Gastrocnemius medialis (tissue), 4 donors: ENCODE data around the gene FAM83D.

Experiments
- CTCF ChIP-seq, 5 experiments: fragments of 450-650 bp in 3 of 5; fragments of 200-600 bp in 2 of 5; sonication (generic) in 2 of 5; IDR thresholded peaks in 4 of 5; conservative IDR thresholded peaks in 1 of 5; 1 replicate in 4 of 5; 2 replicates in 1 of 5; pipeline ENCODE4 v1.5.1; 2016 to 2019; ENCODE audit warnings: antibody characterized with exemption in 5 of 5, mild to moderate bottlenecking in 3 of 5, moderate library complexity in 3 of 5
- POLR2A ChIP-seq, 2 donors: fragments of 450-650 bp; IDR thresholded peaks; one replicate each; pipeline ENCODE4 v1.6.1; 2017; ENCODE audit warnings: antibody characterized with exemption in 2 of 2, mild to moderate bottlenecking in 2 of 2, moderate library complexity in 2 of 2

GRCh38 chr20:38997622-38998021, 71.4 kb downstream of the FAM83D start:
- TF ChIP-seq POLR2A (IDR thresholded peaks at IDR 0.05), result no peak
- no peak for TF ChIP-seq CTCF (IDR thresholded peaks at IDR 0.05 in 4 of 5, conservative IDR thresholded peaks at IDR 0.05 in 1 of 5)
